ENCODE measurements around the gene RBM5. TPM values are rescaled to one million over a fixed set of nuclear protein-coding genes. Genes with fewer than 3 reads are reported as not detected.

Gene RBM5
- total and polyA plus RNA-seq, 10 of the 15 experiments (the other 5 are each of a cell fraction or from before 2014, with no cell fraction given): 35.1 to 347 (median 111) TPM

DNA sequence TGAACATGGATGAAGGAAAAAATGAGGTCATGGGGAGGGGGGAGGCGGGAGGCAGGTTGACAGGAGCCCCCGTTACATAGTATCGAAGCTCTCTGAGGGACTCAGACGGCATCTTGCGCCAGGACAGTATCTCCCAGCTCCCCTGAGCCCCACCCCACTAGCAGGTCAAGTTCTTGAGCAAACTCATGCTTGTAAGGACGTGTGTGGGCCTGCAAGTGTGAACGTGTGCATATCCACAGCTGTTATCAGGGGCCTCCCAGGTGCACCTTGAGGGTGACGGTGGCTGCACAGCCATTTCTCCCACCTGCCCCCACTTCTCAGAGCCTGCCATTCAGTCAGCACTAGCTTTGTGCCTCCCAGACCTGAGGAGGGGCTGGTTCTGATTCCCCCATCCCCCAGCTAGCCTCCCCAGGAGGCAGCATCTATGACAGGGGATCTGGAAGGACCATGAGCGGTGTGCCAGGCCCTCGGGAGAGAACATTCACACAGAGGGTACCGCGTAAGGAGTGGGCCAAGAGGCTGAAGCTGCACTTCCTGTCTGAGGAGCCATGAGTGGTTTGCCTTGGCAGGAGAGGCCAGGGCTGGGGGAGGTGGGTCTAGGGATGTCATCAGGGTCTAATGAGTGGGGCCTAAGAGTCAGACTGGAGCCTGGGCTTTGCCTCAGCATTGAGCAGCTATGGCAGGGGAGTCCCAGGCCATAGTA is 69.3 kb downstream of the RBM5 start:
- no peak overlapping the region for H3K4me3 ChIP-seq
- in situ Hi-C loops (cut with MboI): no loop called here
- SMC1A ChIA-PET (ENCODE audit: uncharacterized antibody, unreplicated experiment): no interaction called here
- no peaks in the 10 kb centered on the region; the same call in 1 of the 2 replicates for H3K4me1 ChIP-seq (ENCODE audit: control insufficient read depth, insufficient read depth, low read length)
- no peaks in the 10 kb centered on the region for H3K9me3 ChIP-seq (replicated peaks; ENCODE audit: control insufficient read depth, insufficient read depth, low read length)
- H3K4me2 ChIP-seq (ENCODE audit: control insufficient read depth, insufficient read depth): no peak overlapping the region
- CTCF ChIA-PET: no interaction called here
- no TSS peak for BruUV-seq (replicated peaks)
- TF ChIP-seq FOXK2 (IDR thresholded peaks at IDR 0.05): no peak
- no peak for TF ChIP-seq TCF7 (IDR thresholded peaks at IDR 0.05; ENCODE audit: borderline replicate concordance)
- TF ChIP-seq DPF2 (IDR thresholded peaks at IDR 0.05): no peak
- no peak for TF ChIP-seq EGR1 (IDR thresholded peaks at IDR 0.05; ENCODE audit: borderline replicate concordance in 1 of 2, low read depth in 2 of 2, low read length in 2 of 2)
- TF ChIP-seq LARP7 (IDR thresholded peaks at IDR 0.05): no peak
- FAIRE-seq (no peak), DNase-seq (ENCODE audit: low read depth, low spot score) (no peak), ATAC-seq (no peak)
- RAD21 ChIA-PET (ENCODE audit: unreplicated experiment): no interaction called here
- intact Hi-C loops (cut with micrococcal nuclease; ENCODE audit: unreplicated experiment): no loop called here
- H4K20me1 ChIP-seq (ENCODE audit: control insufficient read depth, insufficient read depth): no peaks in the 10 kb centered on the region
- no peak overlapping the region for H2AFZ ChIP-seq (ENCODE audit: control insufficient read depth, low read depth, low read length)
- no peaks in the 10 kb centered on the region for H3K79me2 ChIP-seq (ENCODE audit: control insufficient read depth, insufficient read depth, low read length)
- 58% methylated on average over 12 of the region's 12 CpGs for WGBS (ENCODE audit: insufficient coverage, insufficient replicate concordance, low lambda C conversion rate, missing lambda C conversion rate)
- POLR2A ChIA-PET: no interaction called here
- no peaks in the 10 kb centered on the region for H3K36me3 ChIP-seq (ENCODE audit: control insufficient read depth in 2 of 2, insufficient read depth in 2 of 2, low read length in 1 of 2)
- no peak overlapping the region for H3K27ac ChIP-seq (ENCODE audit: control insufficient read depth, insufficient read depth)
- H3K9ac ChIP-seq (ENCODE audit: control insufficient read depth, insufficient read depth, low read length): no peak overlapping the region
- H3K27me3 ChIP-seq (replicated peaks in 1 of 2; ENCODE audit: control insufficient read depth in 2 of 2, insufficient read depth in 2 of 2, low read length in 1 of 2): peaks cover 8 to 14% of the 10 kb centered on the region in 2 experiments

DNA sequence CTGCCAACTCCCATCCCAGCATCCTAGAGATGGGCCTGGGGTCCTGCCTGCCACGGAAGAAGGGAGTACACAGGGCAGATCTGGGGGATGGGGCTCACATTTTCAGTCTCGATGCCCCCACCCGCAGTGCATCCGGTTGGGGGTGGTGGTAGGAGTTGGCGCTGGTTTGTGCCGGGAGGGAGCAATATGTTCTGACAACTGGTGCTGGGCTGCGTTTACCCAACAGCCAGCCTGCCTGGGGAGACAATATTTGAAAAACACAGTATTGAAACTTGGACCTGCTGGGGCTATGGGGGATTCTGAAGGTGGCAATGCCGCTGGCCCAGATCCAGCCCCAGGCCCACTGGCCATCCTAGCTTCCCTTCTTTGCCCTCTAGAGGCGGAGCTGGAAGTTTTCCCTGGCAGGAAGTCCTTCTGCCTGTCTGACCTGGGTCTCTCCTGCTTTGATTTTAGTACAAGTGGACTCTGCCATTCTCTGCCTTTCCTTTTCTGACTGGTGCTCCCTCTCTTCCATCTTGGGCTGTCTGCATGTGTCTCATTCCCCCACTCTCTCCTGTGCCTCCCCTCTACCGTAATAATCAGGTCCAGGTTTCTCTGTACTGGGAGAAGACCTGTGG is 69.9 kb downstream of the RBM5 start:
- H3K4me3 ChIP-seq: no peak overlapping the region
- H3K79me2 ChIP-seq (ENCODE audit: control insufficient read depth, insufficient read depth, low read length): no peaks in the 10 kb centered on the region
- RAD21 ChIA-PET (ENCODE audit: unreplicated experiment): no interaction called here
- peaks cover 6 to 14% of the 10 kb centered on the region in 2 experiments for H3K27me3 ChIP-seq (replicated peaks in 1 of 2; ENCODE audit: control insufficient read depth in 2 of 2, insufficient read depth in 2 of 2, low read length in 1 of 2)
- CTCF ChIA-PET: no interaction called here
- SMC1A ChIA-PET (ENCODE audit: uncharacterized antibody, unreplicated experiment): no interaction called here
- no peaks in the 10 kb centered on the region for H4K20me1 ChIP-seq (ENCODE audit: control insufficient read depth, insufficient read depth)
- no peak overlapping the region for H3K9ac ChIP-seq (ENCODE audit: control insufficient read depth, insufficient read depth, low read length)
- DNase-seq (ENCODE audit: low read depth, low spot score): no peak
- BruUV-seq (replicated peaks): no TSS peak
- no peak overlapping the region for H3K27ac ChIP-seq (ENCODE audit: control insufficient read depth, insufficient read depth)
- no peak overlapping the region for H2AFZ ChIP-seq (ENCODE audit: control insufficient read depth, low read depth, low read length)
- 51% methylated on average over 10 of the region's 10 CpGs for WGBS (ENCODE audit: insufficient coverage, insufficient replicate concordance, low lambda C conversion rate, missing lambda C conversion rate)
- no peak for FAIRE-seq
- intact Hi-C loops (cut with micrococcal nuclease; ENCODE audit: unreplicated experiment) (no loop called here), in situ Hi-C loops (cut with MboI) (no loop called here)
- H3K4me2 ChIP-seq (ENCODE audit: control insufficient read depth, insufficient read depth): no peak overlapping the region
- no peak for ATAC-seq
- no peaks in the 10 kb centered on the region; the same call in 1 of the 2 replicates for H3K4me1 ChIP-seq (ENCODE audit: control insufficient read depth, insufficient read depth, low read length)
- H3K36me3 ChIP-seq (ENCODE audit: control insufficient read depth in 2 of 2, insufficient read depth in 2 of 2, low read length in 1 of 2): no peaks in the 10 kb centered on the region
- H3K9me3 ChIP-seq (replicated peaks; ENCODE audit: control insufficient read depth, insufficient read depth, low read length): no peaks in the 10 kb centered on the region
- POLR2A ChIA-PET: no interaction called here
- TF ChIP-seq GATAD2B (conservative IDR thresholded peaks at IDR 0.05; ENCODE audit: low read depth) (no peak), EGR1 (IDR thresholded peaks at IDR 0.05; ENCODE audit: borderline replicate concordance in 1 of 2, low read depth in 2 of 2, low read length in 2 of 2) (no peak), CBFB (IDR thresholded peaks at IDR 0.05; ENCODE audit: low read depth) (no peak), NFYA (IDR thresholded peaks at IDR 0.05; ENCODE audit: borderline replicate concordance, low read depth, low read length) (no peak), TCF3 (IDR thresholded peaks at IDR 0.05; ENCODE audit: borderline replicate concordance, insufficient read depth, low read depth, low read length) (no peak), TCF12 (IDR thresholded peaks at IDR 0.05; ENCODE audit: low read depth, low read length) (no peak), HDAC2 (IDR thresholded peaks at IDR 0.05) (no peak), SMARCA5 (IDR thresholded peaks at IDR 0.05) (no peak), CHD2 (IDR thresholded peaks at IDR 0.05; ENCODE audit: borderline replicate concordance, low read depth, low read length) (no peak), NR2C2 (IDR thresholded peaks at IDR 0.05; ENCODE audit: borderline replicate concordance, control insufficient read depth, insufficient read length, low read depth) (no peak), CBX5 (IDR thresholded peaks at IDR 0.05; ENCODE audit: low read depth) (no peak)
